ENCODE measurements around the gene PGP.

DNA sequence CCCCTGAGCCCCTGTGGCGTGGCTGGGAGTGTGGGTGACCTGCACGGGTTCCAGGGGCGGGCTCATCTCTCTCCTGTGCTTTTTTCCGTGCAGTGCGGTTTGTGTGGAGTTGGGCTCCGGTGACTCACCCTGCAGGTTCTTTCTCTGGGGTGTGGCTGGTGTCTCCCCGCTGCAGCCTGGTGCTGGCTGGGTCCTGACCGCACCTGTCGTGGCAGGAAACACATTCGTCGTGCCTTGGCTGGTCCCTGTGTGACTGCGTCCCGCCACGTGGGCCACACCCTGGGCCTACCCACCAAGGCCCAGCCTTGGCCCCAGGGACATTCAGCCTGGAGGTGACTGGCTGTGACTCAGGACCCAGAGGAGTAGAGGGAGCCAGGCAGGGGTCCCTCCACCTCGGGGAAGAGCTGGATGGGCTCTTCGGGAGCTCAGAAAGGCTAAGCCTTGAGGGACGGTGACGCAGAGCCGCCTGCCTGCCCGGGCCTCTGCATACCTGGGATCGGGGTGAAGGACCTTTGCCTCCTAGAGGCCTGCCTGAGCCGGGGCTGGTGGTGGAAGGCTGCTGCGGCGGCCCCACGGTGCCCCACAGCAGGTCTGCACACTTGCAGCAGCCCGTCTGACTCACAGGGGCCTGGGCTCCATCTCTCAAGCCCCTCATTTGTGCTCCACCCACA, 51.3 kb downstream of the PGP start:
- TF ChIP-seq, protein P1, sequence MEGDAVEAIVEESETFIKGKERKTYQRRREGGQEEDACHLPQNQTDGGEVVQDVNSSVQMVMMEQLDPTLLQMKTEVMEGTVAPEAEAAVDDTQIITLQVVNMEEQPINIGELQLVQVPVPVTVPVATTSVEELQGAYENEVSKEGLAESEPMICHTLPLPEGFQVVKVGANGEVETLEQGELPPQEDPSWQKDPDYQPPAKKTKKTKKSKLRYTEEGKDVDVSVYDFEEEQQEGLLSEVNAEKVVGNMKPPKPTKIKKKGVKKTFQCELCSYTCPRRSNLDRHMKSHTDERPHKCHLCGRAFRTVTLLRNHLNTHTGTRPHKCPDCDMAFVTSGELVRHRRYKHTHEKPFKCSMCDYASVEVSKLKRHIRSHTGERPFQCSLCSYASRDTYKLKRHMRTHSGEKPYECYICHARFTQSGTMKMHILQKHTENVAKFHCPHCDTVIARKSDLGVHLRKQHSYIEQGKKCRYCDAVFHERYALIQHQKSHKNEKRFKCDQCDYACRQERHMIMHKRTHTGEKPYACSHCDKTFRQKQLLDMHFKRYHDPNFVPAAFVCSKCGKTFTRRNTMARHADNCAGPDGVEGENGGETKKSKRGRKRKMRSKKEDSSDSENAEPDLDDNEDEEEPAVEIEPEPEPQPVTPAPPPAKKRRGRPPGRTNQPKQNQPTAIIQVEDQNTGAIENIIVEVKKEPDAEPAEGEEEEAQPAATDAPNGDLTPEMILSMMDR (optimal IDR thresholded peaks at IDR 0.05 in 1 of 3, IDR thresholded peaks at IDR 0.05 in 1 of 3, conservative IDR thresholded peaks at IDR 0.05 in 1 of 3; ENCODE audit: extremely low read depth in 1 of 3, insufficient read depth in 2 of 3, low read length in 3 of 3), result no peak
- TF ChIP-seq EZH2 (IDR thresholded peaks at IDR 0.05; ENCODE audit: low read length), result no peak
